Neuron (in vitro differentiated cells): Measurements from ENCODE around the gene XPC.
A peak's percentile ranks its signal among the peaks of the same experiment; 100 is the strongest.
"Not testable (repeated sequence)": the region's sequence is repeated elsewhere in the genome, so short reads cannot be mapped to it uniquely, and the experiment has no call there.

Experiments used
- H2AFZ ChIP-seq: one replicate; pipeline ENCODE4 v1.6.1; 2013; ENCODE audit warnings: low read depth, mild to moderate bottlenecking, inconsistent platforms, low read length, moderate library complexity
- H3K27me3 ChIP-seq: one replicate; pipeline ENCODE4 v1.6.1; 2013; ENCODE audit warnings: low read length; ENCODE audit not compliant: insufficient read depth
- H3K36me3 ChIP-seq: one replicate; pipeline ENCODE4 v1.6.1; 2013; ENCODE audit warnings: low read length; ENCODE audit not compliant: insufficient read depth
- H3K4me1 ChIP-seq: one replicate; pipeline ENCODE4 v1.6.1; 2013; ENCODE audit warnings: low read length; ENCODE audit not compliant: insufficient read depth
- H3K4me3 ChIP-seq: 2 replicates; pipeline ENCODE4 v1.5.1; 2013; ENCODE audit warnings: mild to moderate bottlenecking, low read length, moderate library complexity
- H3K9me3 ChIP-seq: one replicate; pipeline ENCODE4 v1.6.1; 2013; ENCODE audit warnings: low read length

XPC gene

GRCh38 chr3:14178247-14179113 lies at the start of gene XPC, which contains the start of gene LSM3:
TSS of gene XPC (minus strand) at chr3:14178601. CDS start at chr3:14178568, 33 bp downstream.
TSS of gene LSM3 (plus strand) at chr3:14178817. CDS start at chr3:14178861, 44 bp downstream.
- Histone ChIP-seq H2AFZ (peak within 1 kb of the TSS; percentile 56), H3K27me3 (no peaks in the 10 kb centered on the region), H3K9me3 (no peaks in the 10 kb centered on the region), H3K4me3 (peak within 1 kb of the TSS; percentile 83), H3K36me3 (peaks cover 22% of the 10 kb centered on the region), H3K4me1 (peaks cover 26% of the 10 kb centered on the region)

GRCh38 chr3:14227856-14228255 lies 49.5 kb upstream of the XPC start:
- H3K36me3 ChIP-seq = no peaks in the 10 kb centered on the region
- H3K4me3 ChIP-seq = no peak overlapping the region
- peaks cover 4% of the 10 kb centered on the region for H3K4me1 ChIP-seq
- no peak overlapping the region for H2AFZ ChIP-seq
- H3K27me3 ChIP-seq = no peaks in the 10 kb centered on the region
- no peaks in the 10 kb centered on the region for H3K9me3 ChIP-seq

- not testable (repeated sequence) for H3K4me3 ChIP-seq, H3K9me3 ChIP-seq, H3K36me3 ChIP-seq, H3K27me3 ChIP-seq, H3K4me1 ChIP-seq, H2AFZ ChIP-seq
Measured at GRCh38 chr3:14226351-14226750, 48.0 kb upstream of the XPC start.

- peaks cover 4% of the 10 kb centered on the region for H3K4me1 ChIP-seq
- no peaks in the 10 kb centered on the region for H3K27me3 ChIP-seq
- no peaks in the 10 kb centered on the region for H3K36me3 ChIP-seq
- H3K4me3 ChIP-seq = no peak overlapping the region
- H3K9me3 ChIP-seq = no peaks in the 10 kb centered on the region
- no peak overlapping the region for H2AFZ ChIP-seq
Measured at GRCh38 chr3:14225421-14225820, 47.0 kb upstream of the XPC start.

- no peaks in the 10 kb centered on the region for H3K27me3 ChIP-seq
- no peaks in the 10 kb centered on the region for H3K9me3 ChIP-seq
- no peak overlapping the region for H2AFZ ChIP-seq
- peaks cover 4% of the 10 kb centered on the region for H3K4me1 ChIP-seq
- no peak overlapping the region for H3K4me3 ChIP-seq
- no peaks in the 10 kb centered on the region for H3K36me3 ChIP-seq
Measured at GRCh38 chr3:14224895-14225294, 46.5 kb upstream of the XPC start.

- no peak overlapping the region for H3K4me3 ChIP-seq
- no peaks in the 10 kb centered on the region for H3K4me1 ChIP-seq
- no peaks in the 10 kb centered on the region for H3K9me3 ChIP-seq
- no peaks in the 10 kb centered on the region for H3K27me3 ChIP-seq
- no peaks in the 10 kb centered on the region for H3K36me3 ChIP-seq
- H2AFZ ChIP-seq = no peak overlapping the region
Measured at GRCh38 chr3:14223595-14223994, 45.2 kb upstream of the XPC start.

GRCh38 chr3:14222900-14223594 lies 44.6 kb upstream of the XPC start:
- Histone ChIP-seq H2AFZ (no peak overlapping the region), H3K27me3 (no peaks in the 10 kb centered on the region), H3K9me3 (no peaks in the 10 kb centered on the region), H3K36me3 (no peaks in the 10 kb centered on the region), H3K4me1 (no peaks in the 10 kb centered on the region), H3K4me3 (no peak overlapping the region)

GRCh38 chr3:14222457-14222856 lies 44.1 kb upstream of the XPC start:
- Histone ChIP-seq H3K27me3 (no peaks in the 10 kb centered on the region), H3K9me3 (no peaks in the 10 kb centered on the region), H3K4me1 (no peaks in the 10 kb centered on the region), H2AFZ (no peak overlapping the region), H3K36me3 (no peaks in the 10 kb centered on the region), H3K4me3 (no peak overlapping the region)

GRCh38 chr3:14221902-14222301 lies 43.5 kb upstream of the XPC start:
- Histone ChIP-seq H2AFZ (no peak overlapping the region), H3K27me3 (no peaks in the 10 kb centered on the region), H3K9me3 (no peaks in the 10 kb centered on the region), H3K4me3 (no peak overlapping the region), H3K4me1 (no peaks in the 10 kb centered on the region), H3K36me3 (no peaks in the 10 kb centered on the region)

GRCh38 chr3:14220933-14221332 lies 42.5 kb upstream of the XPC start:
- Histone ChIP-seq H2AFZ (no peak overlapping the region), H3K4me1 (no peaks in the 10 kb centered on the region)

GRCh38 chr3:14218355-14218754 lies 40.0 kb upstream of the XPC start:
- Histone ChIP-seq H2AFZ (no peak overlapping the region), H3K27me3 (no peaks in the 10 kb centered on the region), H3K9me3 (no peaks in the 10 kb centered on the region), H3K4me3 (no peak overlapping the region), H3K36me3 (no peaks in the 10 kb centered on the region), H3K4me1 (no peaks in the 10 kb centered on the region)

More at GRCh38 chr3:14220933-14221332, 42.5 kb upstream of the XPC start:
- H3K27me3 ChIP-seq = no peaks in the 10 kb centered on the region
- H3K4me3 ChIP-seq = no peak overlapping the region
- H3K36me3 ChIP-seq = no peaks in the 10 kb centered on the region
- H3K9me3 ChIP-seq = no peaks in the 10 kb centered on the region

GRCh38 chr3:14216257-14217048 lies 38.1 kb upstream of the XPC start:
- H3K27me3 ChIP-seq = no peaks in the 10 kb centered on the region
- H3K36me3 ChIP-seq = no peaks in the 10 kb centered on the region
- no peaks in the 10 kb centered on the region for H3K9me3 ChIP-seq
- H3K4me3 ChIP-seq = no peak overlapping the region
- H2AFZ ChIP-seq = no peak overlapping the region
- peaks cover 5% of the 10 kb centered on the region for H3K4me1 ChIP-seq

- Histone ChIP-seq H3K4me3 (no peak overlapping the region), H3K36me3 (no peaks in the 10 kb centered on the region), H2AFZ (no peak overlapping the region), H3K4me1 (peaks cover 13% of the 10 kb centered on the region), H3K27me3 (no peaks in the 10 kb centered on the region), H3K9me3 (no peaks in the 10 kb centered on the region)
Measured at GRCh38 chr3:14214764-14215163, 36.4 kb upstream of the XPC start.
